PFSK-1 (cell line): ENCODE results near the gene TMEM17.

Experiments
- TAF1 ChIP-seq: IDR thresholded peaks from 2 replicates; pipeline ENCODE4 v1.6.1; 2012; ENCODE audit warnings: low read length, control low read depth, borderline replicate concordance; ENCODE audit not compliant: insufficient read depth
- TF ChIP-seq, protein P1 (sequence below), 2 experiments: IDR thresholded peaks; 2 replicates each; pipeline versions ENCODE4 v1.6.1 to v1.8.0; 2011 to 2012; ENCODE audit warnings: low read depth in 2 of 2, low read length in 2 of 2, control low read depth in 1 of 2, inconsistent platforms in 1 of 2, mild to moderate bottlenecking in 1 of 2, moderate library complexity in 1 of 2; ENCODE audit not compliant: insufficient read depth in 1 of 2

DNA sequence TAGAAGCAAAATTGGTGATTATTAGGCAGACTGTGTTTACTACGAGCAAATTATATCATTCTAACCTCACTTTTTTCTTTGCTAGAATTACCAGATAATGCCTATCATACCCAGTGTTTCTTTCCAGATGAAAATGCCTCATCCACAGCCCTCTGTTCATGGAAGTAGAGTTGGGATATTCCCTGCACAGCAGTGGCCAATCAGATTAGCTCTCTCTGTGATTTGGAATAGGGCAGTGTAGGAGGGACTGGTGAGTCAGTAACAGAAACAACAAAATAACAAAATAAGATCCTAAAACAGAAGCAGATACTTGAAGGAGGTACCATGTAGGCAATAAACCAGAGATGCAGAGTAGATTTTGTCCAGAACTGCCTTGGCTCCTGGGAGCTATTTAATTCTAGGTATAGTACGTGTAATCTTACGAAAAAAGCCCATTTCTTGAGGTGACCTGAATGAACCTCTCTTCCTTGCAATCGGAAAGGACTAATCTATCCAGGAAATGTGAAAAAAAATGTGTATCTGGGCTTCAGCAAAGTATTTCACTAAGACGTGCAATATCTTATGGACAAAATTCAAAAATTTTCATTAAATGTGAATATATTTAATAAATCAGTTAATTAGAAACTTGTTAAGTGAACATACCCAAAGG, 18.4 kb upstream of the TMEM17 start:
- TF ChIP-seq, protein P1, sequence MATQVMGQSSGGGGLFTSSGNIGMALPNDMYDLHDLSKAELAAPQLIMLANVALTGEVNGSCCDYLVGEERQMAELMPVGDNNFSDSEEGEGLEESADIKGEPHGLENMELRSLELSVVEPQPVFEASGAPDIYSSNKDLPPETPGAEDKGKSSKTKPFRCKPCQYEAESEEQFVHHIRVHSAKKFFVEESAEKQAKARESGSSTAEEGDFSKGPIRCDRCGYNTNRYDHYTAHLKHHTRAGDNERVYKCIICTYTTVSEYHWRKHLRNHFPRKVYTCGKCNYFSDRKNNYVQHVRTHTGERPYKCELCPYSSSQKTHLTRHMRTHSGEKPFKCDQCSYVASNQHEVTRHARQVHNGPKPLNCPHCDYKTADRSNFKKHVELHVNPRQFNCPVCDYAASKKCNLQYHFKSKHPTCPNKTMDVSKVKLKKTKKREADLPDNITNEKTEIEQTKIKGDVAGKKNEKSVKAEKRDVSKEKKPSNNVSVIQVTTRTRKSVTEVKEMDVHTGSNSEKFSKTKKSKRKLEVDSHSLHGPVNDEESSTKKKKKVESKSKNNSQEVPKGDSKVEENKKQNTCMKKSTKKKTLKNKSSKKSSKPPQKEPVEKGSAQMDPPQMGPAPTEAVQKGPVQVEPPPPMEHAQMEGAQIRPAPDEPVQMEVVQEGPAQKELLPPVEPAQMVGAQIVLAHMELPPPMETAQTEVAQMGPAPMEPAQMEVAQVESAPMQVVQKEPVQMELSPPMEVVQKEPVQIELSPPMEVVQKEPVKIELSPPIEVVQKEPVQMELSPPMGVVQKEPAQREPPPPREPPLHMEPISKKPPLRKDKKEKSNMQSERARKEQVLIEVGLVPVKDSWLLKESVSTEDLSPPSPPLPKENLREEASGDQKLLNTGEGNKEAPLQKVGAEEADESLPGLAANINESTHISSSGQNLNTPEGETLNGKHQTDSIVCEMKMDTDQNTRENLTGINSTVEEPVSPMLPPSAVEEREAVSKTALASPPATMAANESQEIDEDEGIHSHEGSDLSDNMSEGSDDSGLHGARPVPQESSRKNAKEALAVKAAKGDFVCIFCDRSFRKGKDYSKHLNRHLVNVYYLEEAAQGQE (IDR thresholded peaks at IDR 0.05; ENCODE audit: insufficient read depth in 1 of 2, low read depth in 2 of 2, low read length in 2 of 2): no peak
- TF ChIP-seq TAF1: no peak
